Measurements from ENCODE around the gene NDUFB6. TPM values are rescaled to one million over a fixed set of nuclear protein-coding genes. Genes with fewer than 3 reads are reported as not detected.
"Not testable (repeated sequence)": the region's sequence is repeated elsewhere in the genome, so short reads cannot be mapped to it uniquely, and the experiment has no call there.

The NDUFB6 gene
- total RNA-seq, 2 donors from 2014 or later = 6.9 to 7.5 TPM

DNA sequence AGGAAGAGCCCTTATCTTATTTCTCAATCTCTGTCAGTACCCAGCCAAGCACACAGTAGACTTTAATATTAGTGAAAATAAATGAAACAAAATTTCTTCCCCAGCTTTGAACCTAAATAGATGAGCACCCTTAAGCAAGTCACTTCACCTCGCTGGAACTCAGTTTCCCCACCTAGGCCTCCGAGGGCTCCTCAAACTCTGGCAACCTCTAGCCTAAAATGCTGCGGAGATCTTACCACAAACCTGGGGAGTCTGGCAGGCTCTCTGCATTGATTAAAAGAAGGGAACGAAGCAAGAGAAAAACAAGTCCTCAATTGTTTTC is 47.3 kb downstream of the NDUFB6 start:
- 0% methylated on average over 4 of the region's 4 CpGs for WGBS, 2 donors
- no peaks in the 10 kb centered on the region for H3K27me3 ChIP-seq
- peak overlapping the region; percentile 63 to 92 (median 86) for H3K27ac ChIP-seq
- H3K4me1 ChIP-seq = peaks cover 43% of the 10 kb centered on the region
- no peak for TF ChIP-seq POLR2A (IDR thresholded peaks at IDR 0.05)
- TF ChIP-seq, protein P1, sequence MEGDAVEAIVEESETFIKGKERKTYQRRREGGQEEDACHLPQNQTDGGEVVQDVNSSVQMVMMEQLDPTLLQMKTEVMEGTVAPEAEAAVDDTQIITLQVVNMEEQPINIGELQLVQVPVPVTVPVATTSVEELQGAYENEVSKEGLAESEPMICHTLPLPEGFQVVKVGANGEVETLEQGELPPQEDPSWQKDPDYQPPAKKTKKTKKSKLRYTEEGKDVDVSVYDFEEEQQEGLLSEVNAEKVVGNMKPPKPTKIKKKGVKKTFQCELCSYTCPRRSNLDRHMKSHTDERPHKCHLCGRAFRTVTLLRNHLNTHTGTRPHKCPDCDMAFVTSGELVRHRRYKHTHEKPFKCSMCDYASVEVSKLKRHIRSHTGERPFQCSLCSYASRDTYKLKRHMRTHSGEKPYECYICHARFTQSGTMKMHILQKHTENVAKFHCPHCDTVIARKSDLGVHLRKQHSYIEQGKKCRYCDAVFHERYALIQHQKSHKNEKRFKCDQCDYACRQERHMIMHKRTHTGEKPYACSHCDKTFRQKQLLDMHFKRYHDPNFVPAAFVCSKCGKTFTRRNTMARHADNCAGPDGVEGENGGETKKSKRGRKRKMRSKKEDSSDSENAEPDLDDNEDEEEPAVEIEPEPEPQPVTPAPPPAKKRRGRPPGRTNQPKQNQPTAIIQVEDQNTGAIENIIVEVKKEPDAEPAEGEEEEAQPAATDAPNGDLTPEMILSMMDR (IDR thresholded peaks at IDR 0.05) = no peak
- H3K36me3 ChIP-seq (replicated peaks in 1 of 2; ENCODE audit: insufficient read depth in 1 of 2, low read depth in 2 of 2) = no peaks in the 10 kb centered on the region
- ATAC-seq (no peak), DNase-seq (no peak)
- H3K4me3 ChIP-seq = peak overlapping the region; percentile 13 to 60
- no peaks in the 10 kb centered on the region for H3K9me3 ChIP-seq
- intact Hi-C loops (cut with DNase I) = no loop called here

DNA sequence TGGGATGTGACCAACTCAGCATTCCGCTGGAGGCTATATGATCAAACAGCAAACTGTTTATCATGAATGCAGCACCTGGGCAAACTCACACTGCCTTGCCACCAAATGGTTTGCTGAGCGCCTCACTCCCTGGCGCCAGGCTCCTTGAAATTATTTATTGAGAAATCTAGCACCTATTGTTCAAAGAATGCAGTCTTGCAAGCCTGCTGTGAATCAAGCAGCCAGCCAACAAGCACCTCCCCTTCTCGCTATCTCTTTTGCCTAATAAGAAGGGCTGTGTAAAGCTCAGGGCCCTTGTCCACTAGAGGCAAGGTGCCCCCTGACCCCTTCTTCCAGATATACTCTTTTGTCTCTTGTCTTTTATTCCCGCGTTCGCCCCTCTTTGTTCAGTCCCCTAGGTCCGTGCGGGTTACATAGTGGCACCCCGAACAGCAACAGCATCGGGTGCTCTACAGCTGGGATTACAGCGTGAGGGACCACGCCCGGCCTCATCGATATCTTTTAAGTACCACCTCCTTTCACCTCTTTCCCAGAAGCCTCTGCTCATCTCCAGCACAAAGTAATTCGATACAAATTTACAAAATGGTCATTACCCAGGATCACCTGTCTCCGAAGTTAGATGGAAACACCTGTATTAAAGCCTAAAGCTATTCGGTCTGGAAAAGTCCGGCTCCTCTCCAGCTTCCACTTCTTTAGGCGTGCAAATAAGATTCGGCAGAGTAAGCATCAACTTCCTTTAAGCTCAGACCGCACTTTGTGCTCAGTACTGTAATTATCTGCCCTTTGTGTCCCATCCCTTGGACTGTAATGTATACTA is 47.9 kb downstream of the NDUFB6 start:
- ATAC-seq (peak; percentile 51), DNase-seq (peak; percentile 70 to 86 (median 84))
- WGBS, 2 donors = 4 to 5% methylated on average over 22 of the region's 22 CpGs
- peak overlapping the region; percentile 63 to 92 (median 86) for H3K27ac ChIP-seq
- peaks cover 43% of the 10 kb centered on the region for H3K4me1 ChIP-seq
- peak overlapping the region; percentile 13 to 60 for H3K4me3 ChIP-seq
- H3K36me3 ChIP-seq (replicated peaks in 1 of 2; ENCODE audit: insufficient read depth in 1 of 2, low read depth in 2 of 2) = no peaks in the 10 kb centered on the region
- TF ChIP-seq POLR2A (IDR thresholded peaks at IDR 0.05) = peak in 2 of 3 donors; percentile 19 to 25
- TF ChIP-seq, protein P1 (IDR thresholded peaks at IDR 0.05) = no peak
- no peaks in the 10 kb centered on the region for H3K9me3 ChIP-seq
- H3K27me3 ChIP-seq = no peaks in the 10 kb centered on the region
- intact Hi-C loops (cut with DNase I) = no loop called here

DNA sequence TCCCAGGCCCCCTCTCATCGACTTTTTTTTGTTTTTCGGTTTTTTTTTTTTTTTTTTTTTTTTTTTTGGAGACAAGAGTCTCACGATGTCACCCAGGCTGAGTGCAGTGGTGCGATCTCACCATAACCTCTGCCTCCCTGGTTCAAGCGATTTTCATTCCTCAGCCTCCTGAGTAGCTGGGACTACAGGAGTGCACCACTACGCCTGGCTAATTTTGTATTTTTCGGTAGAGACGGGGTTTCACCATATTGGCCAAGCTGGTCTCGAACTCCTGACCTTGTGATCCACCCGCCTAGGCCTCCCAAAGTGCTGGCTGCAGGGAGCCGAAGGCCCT is 48.4 kb downstream of the NDUFB6 start:
- H3K9me3 ChIP-seq; H3K36me3 ChIP-seq (replicated peaks in 1 of 2; ENCODE audit: insufficient read depth in 1 of 2, low read depth in 2 of 2); intact Hi-C loops (cut with DNase I); ATAC-seq; H3K4me3 ChIP-seq; H3K27me3 ChIP-seq; DNase-seq: not testable (repeated sequence)
- H3K4me1 ChIP-seq = peaks cover 43% of the 10 kb centered on the region
- peak overlapping the region; percentile 63 to 92 (median 86) for H3K27ac ChIP-seq
- 51 to 55% methylated on average over 10 to 11 of the region's 11 CpGs for WGBS, 2 donors

DNA sequence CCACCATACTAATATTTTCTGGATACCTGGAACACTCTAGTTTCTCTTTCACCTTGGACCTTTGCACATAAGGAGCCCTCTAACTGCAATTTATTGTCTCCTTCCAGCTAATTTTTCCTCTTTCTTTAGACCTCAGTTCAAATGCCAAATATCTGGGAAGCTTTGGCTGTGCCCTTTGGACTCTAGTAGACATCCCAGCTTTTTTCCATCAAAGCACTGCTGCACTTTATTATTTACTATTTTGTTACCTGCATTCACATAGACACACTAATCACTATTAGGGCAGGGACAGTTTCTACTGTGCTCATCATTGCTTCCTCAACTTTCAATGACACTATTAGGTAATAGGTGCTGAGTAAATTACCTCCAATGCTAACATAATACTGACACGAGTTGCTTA is 49.0 kb downstream of the NDUFB6 start:
- Histone ChIP-seq H3K9me3 (no peaks in the 10 kb centered on the region), H3K27ac (peak overlapping the region in 1 of 4 donors; percentile 22), H3K4me1 (peaks cover 43% of the 10 kb centered on the region), H3K36me3 (replicated peaks in 1 of 2; ENCODE audit: insufficient read depth in 1 of 2, low read depth in 2 of 2) (no peaks in the 10 kb centered on the region), H3K4me3 (no peak overlapping the region), H3K27me3 (no peaks in the 10 kb centered on the region)
- intact Hi-C loops (cut with DNase I) = no loop called here
- 18 to 30% methylated on average over 1 of the region's 1 CpG for WGBS, 2 donors
- TF ChIP-seq POLR2A (IDR thresholded peaks at IDR 0.05) = no peak
- TF ChIP-seq, protein P1 (IDR thresholded peaks at IDR 0.05) = no peak
- no peak for DNase-seq
- no peak for ATAC-seq

DNA sequence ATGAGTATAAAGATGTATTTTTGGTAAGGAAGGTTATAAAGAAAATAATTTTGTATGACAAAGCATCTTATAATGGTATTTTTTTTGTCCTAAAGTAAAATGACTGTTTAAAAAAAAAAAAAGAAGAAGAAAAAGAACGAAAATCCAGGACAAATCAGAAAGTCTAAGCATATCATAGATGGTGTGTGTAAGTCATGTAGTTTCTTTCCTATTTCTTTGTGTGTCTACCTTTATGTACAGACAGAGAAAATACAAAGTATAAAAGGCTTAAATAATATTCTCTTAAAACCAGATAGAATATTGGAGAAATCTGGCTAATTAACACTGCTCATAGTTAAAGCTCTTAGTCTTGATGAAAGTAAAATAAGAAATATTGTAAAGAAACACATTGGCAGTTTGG is 54.7 kb downstream of the NDUFB6 start:
- Histone ChIP-seq H3K9me3 (no peaks in the 10 kb centered on the region), H3K4me1 (peaks cover 16% of the 10 kb centered on the region), H3K4me3 (no peak overlapping the region), H3K27ac (no peak overlapping the region), H3K36me3 (replicated peaks in 1 of 2; ENCODE audit: insufficient read depth in 1 of 2, low read depth in 2 of 2) (no peaks in the 10 kb centered on the region), H3K27me3 (no peaks in the 10 kb centered on the region)
- DNase-seq = no peak
- 86 to 100% methylated on average over 1 of the region's 1 CpG for WGBS, 2 donors
- no peak for TF ChIP-seq POLR2A (IDR thresholded peaks at IDR 0.05)
- TF ChIP-seq, protein P1 (IDR thresholded peaks at IDR 0.05) = no peak
- ATAC-seq = no peak
- intact Hi-C loops (cut with DNase I) = no loop called here

Measured in body of pancreas (tissue), 4 donors.